ENCODE data around the gene USHBP1.

DNA sequence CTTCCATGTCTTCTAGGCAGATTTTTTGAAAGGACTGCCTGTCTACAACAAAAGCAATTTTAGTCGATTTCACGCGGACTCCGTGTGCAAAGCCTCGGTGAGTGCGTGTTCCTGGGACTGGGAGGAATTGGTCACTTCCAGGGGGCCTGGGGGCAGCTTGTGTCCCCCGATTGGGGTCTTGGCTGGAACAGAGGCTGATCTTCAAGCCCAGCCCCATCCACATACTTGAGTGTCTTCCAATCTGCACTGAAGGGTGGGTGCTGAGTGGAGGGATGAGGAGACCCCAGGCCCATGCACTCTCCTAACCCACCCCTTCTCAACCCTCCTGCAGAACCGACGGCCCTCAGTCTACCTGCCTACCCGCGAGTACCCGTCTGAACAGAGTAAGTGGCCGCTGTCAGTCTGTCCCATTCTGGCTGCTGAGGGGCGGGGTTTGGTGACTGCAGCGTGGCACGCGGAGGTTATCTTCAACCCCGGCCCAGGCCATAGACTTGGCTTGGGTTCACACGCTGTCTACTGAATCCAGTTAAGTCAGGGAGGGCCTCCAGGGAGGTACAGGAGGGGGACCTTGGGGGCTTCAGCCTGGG lies 49.6 kb upstream of the USHBP1 start:
- TF ChIP-seq CTCF (IDR thresholded peaks at IDR 0.05) (no peak), POLR2A (IDR thresholded peaks at IDR 0.05) (no peak)

Measured in thyroid gland (tissue), 4 donors.